ENCODE measurements around the gene NFATC1.

The NFATC1 gene

DNA sequence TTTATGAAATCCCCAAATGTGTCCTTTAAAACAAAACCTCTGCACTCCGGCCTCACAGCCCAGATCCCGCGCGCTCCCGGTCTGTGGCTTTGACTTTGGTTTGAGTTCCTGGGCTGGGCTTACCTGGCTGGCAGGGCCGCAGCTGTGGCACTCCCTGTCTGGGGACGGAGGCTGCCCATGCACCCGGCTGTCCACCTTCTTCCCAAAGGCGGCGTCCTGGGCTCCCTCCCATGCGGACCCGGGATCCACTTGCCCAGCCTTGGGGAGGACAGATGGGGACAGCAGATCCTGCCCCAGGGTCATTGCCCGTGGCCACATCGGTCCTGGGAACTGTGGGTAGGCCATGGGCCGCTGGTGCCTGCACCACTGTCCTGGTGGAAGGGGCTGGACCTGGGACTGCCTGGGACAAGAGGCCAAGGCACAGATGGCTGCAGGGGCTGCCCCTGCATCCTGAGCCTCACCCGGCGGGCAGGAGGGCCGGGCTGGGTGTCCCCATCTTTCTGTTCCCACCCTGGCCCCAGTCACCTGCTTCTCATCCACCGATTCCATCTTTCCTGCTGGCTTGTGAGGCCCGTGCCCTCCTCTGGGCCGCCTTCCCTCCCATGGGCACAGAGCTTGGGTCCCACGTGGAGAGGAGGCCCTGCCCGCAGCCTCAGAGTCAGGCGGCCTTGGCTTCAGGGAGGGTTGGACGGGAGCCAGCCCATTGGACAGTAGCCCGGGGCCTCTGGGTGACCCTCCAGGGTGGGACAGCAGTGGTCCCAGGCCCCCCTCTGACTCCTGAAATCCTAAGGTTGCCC lies 27.7 kb downstream of the NFATC1 start:
- DNase-seq (ENCODE audit: low read depth), result no peak

- no peak for DNase-seq (ENCODE audit: low read depth)
Measured at GRCh38 chr18:79424008-79424565, 28.4 kb downstream of the NFATC1 start.

GRCh38 chr18:79424880-79425568 lies 29.3 kb downstream of the NFATC1 start:
- DNase-seq (ENCODE audit: low read depth), result no peak

DNA sequence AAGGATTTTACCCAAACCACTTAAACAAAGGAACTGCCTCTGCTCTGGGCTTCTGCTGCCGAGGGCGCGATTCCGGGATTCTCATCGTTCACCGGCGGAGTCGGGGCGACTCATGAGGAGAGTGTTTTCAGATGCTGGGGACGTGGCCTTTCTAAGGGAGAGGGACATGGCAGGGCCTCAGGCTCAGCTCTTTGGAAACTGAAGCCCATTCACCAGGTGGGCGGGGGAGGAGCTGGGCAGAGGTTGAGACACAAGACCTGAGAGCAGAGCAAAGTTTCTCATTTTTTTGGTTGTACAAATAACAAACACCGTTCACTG lies 29.8 kb downstream of the NFATC1 start:
- DNase-seq (ENCODE audit: low read depth), result no peak

DNA sequence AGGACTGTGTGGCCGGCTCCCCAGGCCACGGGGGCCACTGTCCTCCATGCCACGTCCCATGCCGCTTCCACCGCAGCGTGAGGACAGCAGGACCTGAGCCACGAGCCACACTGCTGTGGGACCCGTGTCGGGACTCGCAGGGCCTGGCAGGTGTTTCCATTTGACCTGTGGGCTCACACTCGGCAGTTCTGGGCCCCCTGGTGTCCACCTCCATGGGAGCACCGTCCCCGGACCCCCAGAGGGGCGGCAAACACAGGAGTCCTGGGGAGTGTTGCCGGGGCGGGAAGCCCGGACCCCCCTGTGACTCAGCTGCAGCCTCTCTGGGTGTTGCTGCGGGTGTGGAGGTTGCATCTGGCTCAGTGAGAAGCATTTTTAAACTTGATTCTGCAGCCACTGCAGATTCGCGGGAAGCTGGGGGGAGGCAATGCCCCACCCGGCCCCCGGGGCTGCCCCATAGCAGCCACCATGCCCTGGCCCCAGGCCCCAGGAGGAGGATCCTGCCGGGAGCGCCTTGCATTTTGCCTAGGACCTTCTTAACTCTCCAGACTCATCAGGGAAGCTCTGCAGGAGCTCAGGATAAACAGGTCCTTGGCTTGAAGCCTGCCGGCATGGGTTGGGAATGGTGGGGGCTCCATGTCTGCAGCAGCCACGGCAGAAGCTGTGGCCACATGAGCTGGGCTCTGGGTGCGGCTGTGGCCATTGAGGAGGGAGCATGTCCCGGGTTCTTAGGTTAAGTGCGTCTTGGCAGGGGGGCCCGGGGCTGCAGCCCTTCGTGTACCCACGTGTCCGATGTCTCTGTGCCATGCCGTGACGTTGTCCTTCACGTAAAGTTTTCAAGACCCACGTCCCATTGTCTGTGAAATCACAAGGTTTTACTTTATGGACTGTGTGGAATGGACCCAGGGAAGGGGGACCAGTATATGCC lies 30.9 kb downstream of the NFATC1 start:
- no peak for DNase-seq (ENCODE audit: low read depth)

DNA sequence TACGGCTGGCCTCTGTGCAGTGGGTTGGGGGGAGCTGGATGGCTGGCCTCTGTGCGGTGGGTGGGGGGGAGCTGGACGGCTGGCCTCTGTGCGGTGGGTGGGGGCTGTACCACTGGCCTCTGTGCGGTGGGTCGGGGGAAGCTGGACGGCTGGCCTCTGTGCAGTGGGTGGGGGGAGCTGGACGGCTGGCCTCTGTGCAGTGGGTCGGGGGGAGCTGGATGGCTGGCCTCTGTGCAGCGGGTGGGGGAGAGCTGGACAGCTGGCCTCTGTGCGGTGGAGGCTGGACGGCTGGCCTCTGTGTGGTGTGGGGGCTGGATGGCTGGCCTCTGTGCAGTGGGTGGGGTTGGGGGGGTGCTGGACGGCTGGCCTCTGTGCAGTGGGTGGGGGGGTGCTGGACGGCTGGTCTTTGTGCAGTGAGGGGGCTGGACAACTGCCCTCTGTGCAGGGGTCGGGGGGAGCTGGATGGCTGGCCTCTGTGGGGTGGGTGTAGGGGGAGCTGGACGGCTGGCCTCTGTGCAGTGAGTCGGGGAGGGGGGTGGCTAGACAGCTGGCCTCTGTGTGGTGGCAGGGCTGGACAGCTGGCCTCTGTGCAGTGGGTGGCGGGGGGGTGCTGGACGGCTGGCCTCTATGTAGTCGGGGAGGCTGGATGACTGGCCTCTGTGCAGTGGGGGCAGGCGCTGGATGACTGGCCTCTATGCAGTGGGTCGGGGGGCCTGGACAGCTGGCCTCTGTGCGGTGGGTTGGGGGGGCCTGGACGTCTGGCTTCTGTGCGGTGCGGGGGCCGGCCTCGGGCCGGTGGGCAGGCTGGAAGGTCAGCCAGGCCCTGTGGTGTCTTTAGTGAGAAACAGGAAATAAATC lies 31.9 kb downstream of the NFATC1 start:
- DNase-seq (ENCODE audit: low read depth), result no peak

- no peak for DNase-seq (ENCODE audit: low read depth)
Measured at GRCh38 chr18:79428287-79428686, 32.6 kb downstream of the NFATC1 start.

GRCh38 chr18:79429381-79429780 lies 33.7 kb downstream of the NFATC1 start:
- DNase-seq (ENCODE audit: low read depth), result no peak

DNA sequence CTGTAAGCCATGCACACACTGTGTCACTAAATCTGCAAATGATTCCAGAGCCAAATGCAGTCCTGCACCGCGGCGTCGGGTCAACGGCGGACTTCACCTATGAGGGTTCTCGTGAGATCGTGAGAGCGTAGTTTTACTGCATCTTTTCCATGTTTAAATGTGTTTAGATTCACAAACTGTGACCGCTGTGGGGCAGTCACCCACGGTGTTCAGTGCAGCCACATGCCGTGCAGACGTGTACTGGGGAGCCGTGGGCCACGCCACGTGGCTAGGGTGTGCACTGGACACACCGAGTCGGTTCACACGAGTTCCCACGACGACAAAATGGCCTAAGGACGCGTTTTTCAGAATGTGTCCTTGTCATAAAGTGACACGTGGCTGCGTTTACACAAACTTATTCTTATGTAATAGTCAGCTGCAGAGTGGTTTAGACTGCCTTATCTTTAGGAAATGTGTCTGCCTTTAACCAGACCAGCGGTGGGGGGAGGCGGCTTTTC lies 34.1 kb downstream of the NFATC1 start:
- no peak for DNase-seq (ENCODE audit: low read depth)

- DNase-seq (ENCODE audit: low read depth), result no peak
Measured at GRCh38 chr18:79432376-79433120, 36.8 kb downstream of the NFATC1 start.

DNA sequence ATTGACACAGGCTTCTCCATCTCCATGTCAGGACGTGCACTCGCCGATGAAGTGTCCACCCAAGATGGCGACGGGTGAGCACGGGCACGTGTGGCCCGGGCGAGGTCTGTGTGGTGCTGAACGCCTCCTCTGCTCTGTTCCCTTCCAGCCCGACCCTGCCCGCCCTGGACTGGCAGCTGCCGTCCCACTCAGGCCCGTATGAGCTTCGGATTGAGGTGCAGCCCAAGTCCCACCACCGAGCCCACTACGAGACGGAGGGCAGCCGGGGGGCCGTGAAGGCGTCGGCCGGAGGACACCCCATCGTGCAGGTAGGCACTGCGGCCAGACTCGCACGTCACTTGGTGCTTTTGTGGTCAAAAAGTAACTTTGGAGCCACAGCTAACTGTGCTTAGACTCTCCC lies 37.7 kb downstream of the NFATC1 start:
- DNase-seq (ENCODE audit: low read depth), result no peak

DNA sequence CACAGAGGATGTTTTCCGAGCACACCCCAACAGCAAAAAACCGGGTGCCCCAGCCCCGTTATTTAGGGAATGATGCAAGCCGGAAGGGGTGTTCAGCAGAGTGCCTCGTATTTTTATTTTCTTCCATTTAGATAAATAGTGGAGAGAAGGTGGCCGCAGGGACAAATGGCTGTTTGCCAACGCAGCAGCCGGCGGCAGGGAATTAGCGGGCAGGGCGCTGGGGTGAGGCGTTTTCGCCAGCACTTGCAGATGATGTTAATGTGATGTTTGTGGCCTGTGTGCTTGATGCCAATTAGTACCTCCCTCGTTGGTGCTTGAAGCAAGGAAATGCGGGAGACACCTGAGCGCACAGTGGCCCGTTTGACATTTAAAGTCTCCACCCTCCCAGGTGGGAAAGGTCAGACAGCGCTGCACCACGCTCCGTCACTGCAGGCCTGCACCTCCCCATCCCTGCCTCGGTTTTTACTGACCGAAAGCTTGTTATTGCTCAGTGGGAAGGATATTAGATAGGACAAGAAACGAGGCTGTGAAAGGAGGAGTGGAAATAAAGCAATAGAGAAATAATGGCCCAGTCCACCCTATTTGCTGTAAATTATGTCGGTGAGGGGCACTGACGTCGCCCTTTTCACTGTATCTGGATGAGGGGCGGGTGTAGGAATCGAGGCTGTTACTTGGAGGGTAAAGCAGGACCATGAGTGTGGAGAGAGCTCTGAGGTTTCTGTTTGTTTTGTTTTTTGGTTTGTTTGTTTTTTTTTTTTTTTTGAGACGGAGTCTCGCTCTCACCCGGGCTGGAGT lies 39.1 kb downstream of the NFATC1 start:
- no peak for DNase-seq (ENCODE audit: low read depth)

- DNase-seq (ENCODE audit: low read depth), result no peak
Measured at GRCh38 chr18:79436556-79437275, 41.0 kb downstream of the NFATC1 start.

DNA sequence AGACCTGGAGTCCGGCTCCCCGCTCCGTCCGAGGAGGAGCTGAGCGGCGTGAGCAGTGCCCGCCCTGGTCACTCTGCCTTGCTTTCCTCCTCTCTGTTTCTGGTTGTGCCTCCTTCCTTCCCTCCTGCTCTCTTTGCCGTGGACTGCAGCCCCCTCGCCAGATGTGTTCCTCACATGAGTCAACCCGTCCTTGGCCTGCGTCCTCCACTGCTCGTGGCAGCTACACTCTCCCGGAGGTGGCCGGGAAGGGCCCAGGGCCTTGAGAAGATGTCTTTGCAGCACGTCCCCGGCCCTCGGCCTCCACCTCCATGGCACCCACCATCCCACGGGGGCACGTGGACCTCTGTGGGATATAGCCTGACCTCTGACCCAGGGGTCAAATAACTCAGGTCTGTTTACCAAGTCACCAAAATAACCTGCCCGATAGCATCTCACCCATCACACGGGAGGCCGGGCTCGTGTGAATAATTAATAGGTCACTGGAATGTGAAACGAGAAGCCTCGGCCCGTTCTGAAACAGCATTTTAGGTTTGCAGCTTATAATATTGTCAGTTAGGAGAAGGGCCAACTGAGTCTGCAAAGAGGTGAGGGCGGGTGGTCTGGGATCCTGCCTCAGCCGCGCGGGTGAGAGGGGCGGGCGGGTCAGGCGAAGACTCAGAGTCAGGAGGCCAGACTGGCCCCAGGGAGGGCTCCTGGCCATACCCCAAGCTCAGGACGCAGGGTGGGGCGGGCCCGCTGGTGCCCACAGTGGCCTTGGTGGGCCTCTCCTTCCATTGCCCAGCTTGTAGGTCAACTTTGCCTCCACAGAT lies 42.6 kb downstream of the NFATC1 start:
- no peak for DNase-seq (ENCODE audit: low read depth)

GRCh38 chr18:79438898-79439627 lies 43.3 kb downstream of the NFATC1 start:
- DNase-seq (ENCODE audit: low read depth), result no peak

DNA sequence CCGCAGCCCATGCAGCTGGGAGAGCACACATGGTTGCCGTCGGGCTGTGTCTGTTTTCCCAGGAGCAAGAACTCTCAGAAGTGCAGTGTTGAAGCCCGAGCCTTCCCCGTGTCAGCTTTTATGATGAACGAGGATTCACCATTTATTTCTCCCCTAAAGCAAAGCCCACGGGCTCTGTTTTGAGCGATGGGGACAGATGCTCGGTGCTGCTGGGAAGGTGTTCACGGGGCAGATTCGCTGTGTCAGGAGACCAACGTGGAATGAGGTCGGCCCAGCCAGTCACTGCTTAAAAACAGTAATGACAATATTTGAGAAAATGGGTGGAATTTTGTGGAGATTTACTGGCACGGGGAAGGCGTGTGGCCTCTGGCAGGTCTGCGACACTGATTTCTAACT lies 43.9 kb downstream of the NFATC1 start:
- no peak for DNase-seq (ENCODE audit: low read depth)

- no peak for DNase-seq (ENCODE audit: low read depth)
Measured at GRCh38 chr18:79440316-79441110, 44.8 kb downstream of the NFATC1 start.

Measured in stimulated activated CD8-positive, alpha-beta memory T cell treated with anti-CD3 and anti-CD28 coated beads, Interleukin-15, amount 100 ng/mL, for 1 hour (primary cell).